Mammary epithelial cell (primary cell): Measurements from ENCODE around the gene CTSV.

Experiments used
- EZH2 ChIP-seq: IDR thresholded peaks from 2 replicates; pipeline ENCODE4 v1.6.1; 2012; ENCODE audit warnings: low read length, inconsistent platforms, borderline replicate concordance
- TF ChIP-seq, protein P1 (sequence below), 2 donors: IDR thresholded peaks in 1 of 2; conservative IDR thresholded peaks in 1 of 2; 2 replicates each; pipeline ENCODE4 v1.5.1; 2011 to 2012; ENCODE audit warnings: inconsistent platforms in 2 of 2, low read length in 2 of 2, mild to moderate bottlenecking in 2 of 2, control low read depth in 1 of 2, low read depth in 1 of 2; ENCODE audit not compliant: insufficient read depth in 1 of 2; ENCODE audit errors: extremely low read depth in 1 of 2

DNA sequence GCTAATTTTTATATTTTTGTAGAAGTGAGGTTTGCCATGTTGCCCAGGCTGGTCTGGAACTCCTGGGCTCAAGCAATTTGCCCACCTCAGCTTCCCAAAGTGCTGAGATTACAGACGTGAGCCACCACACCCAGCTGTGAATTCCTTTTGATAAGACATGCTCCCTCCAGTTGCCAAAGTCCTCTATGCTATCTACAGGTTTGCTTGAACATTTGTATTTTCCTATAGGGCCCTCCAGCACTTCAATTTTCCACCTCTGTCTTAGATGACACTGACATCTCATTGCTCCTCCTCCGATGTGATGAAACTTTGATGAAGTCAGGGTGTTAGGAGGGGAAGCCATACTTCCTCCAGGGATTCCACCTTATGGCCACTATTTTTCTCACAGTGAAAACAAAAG lies 25.2 kb upstream of the CTSV start:
- TF ChIP-seq, protein P1, sequence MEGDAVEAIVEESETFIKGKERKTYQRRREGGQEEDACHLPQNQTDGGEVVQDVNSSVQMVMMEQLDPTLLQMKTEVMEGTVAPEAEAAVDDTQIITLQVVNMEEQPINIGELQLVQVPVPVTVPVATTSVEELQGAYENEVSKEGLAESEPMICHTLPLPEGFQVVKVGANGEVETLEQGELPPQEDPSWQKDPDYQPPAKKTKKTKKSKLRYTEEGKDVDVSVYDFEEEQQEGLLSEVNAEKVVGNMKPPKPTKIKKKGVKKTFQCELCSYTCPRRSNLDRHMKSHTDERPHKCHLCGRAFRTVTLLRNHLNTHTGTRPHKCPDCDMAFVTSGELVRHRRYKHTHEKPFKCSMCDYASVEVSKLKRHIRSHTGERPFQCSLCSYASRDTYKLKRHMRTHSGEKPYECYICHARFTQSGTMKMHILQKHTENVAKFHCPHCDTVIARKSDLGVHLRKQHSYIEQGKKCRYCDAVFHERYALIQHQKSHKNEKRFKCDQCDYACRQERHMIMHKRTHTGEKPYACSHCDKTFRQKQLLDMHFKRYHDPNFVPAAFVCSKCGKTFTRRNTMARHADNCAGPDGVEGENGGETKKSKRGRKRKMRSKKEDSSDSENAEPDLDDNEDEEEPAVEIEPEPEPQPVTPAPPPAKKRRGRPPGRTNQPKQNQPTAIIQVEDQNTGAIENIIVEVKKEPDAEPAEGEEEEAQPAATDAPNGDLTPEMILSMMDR (conservative IDR thresholded peaks at IDR 0.05 in 1 of 2, IDR thresholded peaks at IDR 0.05 in 1 of 2; ENCODE audit: extremely low read depth in 1 of 2, insufficient read depth in 1 of 2, low read depth in 1 of 2, low read length in 2 of 2), result no peak
- TF ChIP-seq EZH2, result no peak
